Measurements from ENCODE around the gene DLEC1.

Gene DLEC1

GRCh38 chr3:37997342-37997741 is 41.7 kb upstream of the DLEC1 start:
- TF ChIP-seq CTCF (IDR thresholded peaks at IDR 0.05): no peak
- Histone ChIP-seq H3K27me3 (ENCODE audit: control insufficient read depth, insufficient read depth, low read length) (no peaks in the 10 kb centered on the region), H3K36me3 (ENCODE audit: control insufficient read depth, insufficient read depth, low read length) (no peaks in the 10 kb centered on the region), H3K4me2 (ENCODE audit: low read length) (no peak overlapping the region), H3K4me1 (no peaks in the 10 kb centered on the region), H3K9ac (no peak overlapping the region), H2AFZ (no peak overlapping the region), H3K4me3 (ENCODE audit: low read depth, low read length) (no peak overlapping the region), H3K27ac (no peak overlapping the region), H3K9me3 (ENCODE audit: control insufficient read depth, low read length) (no peaks in the 10 kb centered on the region), H3K79me2 (no peaks in the 10 kb centered on the region)

- Histone ChIP-seq H3K4me3 (ENCODE audit: low read depth, low read length) (no peak overlapping the region), H3K4me2 (ENCODE audit: low read length) (no peak overlapping the region), H3K4me1 (no peaks in the 10 kb centered on the region), H2AFZ (no peak overlapping the region), H3K36me3 (ENCODE audit: control insufficient read depth, insufficient read depth, low read length) (no peaks in the 10 kb centered on the region), H3K27me3 (ENCODE audit: control insufficient read depth, insufficient read depth, low read length) (no peaks in the 10 kb centered on the region), H3K9me3 (ENCODE audit: control insufficient read depth, low read length) (no peaks in the 10 kb centered on the region), H3K79me2 (no peaks in the 10 kb centered on the region), H3K27ac (peak overlapping the region; percentile 41), H3K9ac (no peak overlapping the region)
- no peak for TF ChIP-seq CTCF (IDR thresholded peaks at IDR 0.05)
Observed at GRCh38 chr3:37997791-37998370, 41.1 kb upstream of the DLEC1 start.

- Histone ChIP-seq H3K4me1 (peaks cover 5% of the 10 kb centered on the region), H2AFZ (no peak overlapping the region), H3K9ac (no peak overlapping the region)
Observed at GRCh38 chr3:37999836-38000235, 39.2 kb upstream of the DLEC1 start.

GRCh38 chr3:38000242-38000916 is 38.6 kb upstream of the DLEC1 start:
- Histone ChIP-seq H3K27me3 (ENCODE audit: control insufficient read depth, insufficient read depth, low read length) (no peaks in the 10 kb centered on the region), H3K36me3 (ENCODE audit: control insufficient read depth, insufficient read depth, low read length) (no peaks in the 10 kb centered on the region), H3K4me2 (ENCODE audit: low read length) (no peak overlapping the region), H3K4me3 (ENCODE audit: low read depth, low read length) (no peak overlapping the region), H3K27ac (no peak overlapping the region), H3K9me3 (ENCODE audit: control insufficient read depth, low read length) (no peaks in the 10 kb centered on the region), H3K9ac (no peak overlapping the region), H2AFZ (no peak overlapping the region), H3K79me2 (no peaks in the 10 kb centered on the region), H3K4me1 (peaks cover 5% of the 10 kb centered on the region)
- no peak for TF ChIP-seq CTCF (IDR thresholded peaks at IDR 0.05)

More at GRCh38 chr3:37999836-38000235, 39.2 kb upstream of the DLEC1 start:
- Histone ChIP-seq H3K36me3 (ENCODE audit: control insufficient read depth, insufficient read depth, low read length) (no peaks in the 10 kb centered on the region), H3K4me2 (ENCODE audit: low read length) (no peak overlapping the region), H3K9me3 (ENCODE audit: control insufficient read depth, low read length) (no peaks in the 10 kb centered on the region), H3K27ac (no peak overlapping the region), H3K27me3 (ENCODE audit: control insufficient read depth, insufficient read depth, low read length) (no peaks in the 10 kb centered on the region), H3K79me2 (no peaks in the 10 kb centered on the region), H3K4me3 (ENCODE audit: low read depth, low read length) (no peak overlapping the region)
- no peak for TF ChIP-seq CTCF (IDR thresholded peaks at IDR 0.05)
